Endothelial cell of umbilical vein (primary cell): Measurements from ENCODE around the gene VWA8. TPM values are rescaled to one million over a fixed set of nuclear protein-coding genes. Genes with fewer than 3 reads are reported as not detected.
A peak's percentile ranks its signal among the peaks of the same experiment; 100 is the strongest.

Experiments
- BruUV-seq: library from RNA; stranded (reverse); fragments of 400-500 nt; replicated peaks from 2 replicates; lab custom pipeline; 2021; lab: Mats Ljungman, UMichigan
- CTCF ChIA-PET: fragments of 300-600, 350-600 bp; sonication (Branson Sonifier 250); formaldehyde crosslinking; loops from one replicate; lab custom pipeline; 2021; ENCODE audit warnings: antibody characterized with exemption, inconsistent platforms; lab: Charles Lee
- POLR2A ChIA-PET: fragments of 300-600, 350-600 bp; sonication (Branson Sonifier 250); formaldehyde crosslinking; loops from one replicate; lab custom pipeline; 2021; ENCODE audit warnings: antibody characterized with exemption, inconsistent platforms; lab: Charles Lee
- DNase-seq: peaks from one replicate; pipeline ENCODE4 v3.0.0-alpha.2; 2011; ENCODE audit warnings: low read depth, low spot score
- FAIRE-seq: peaks from 2 replicates; lab custom pipeline; 2011; peaks lifted over from hg19 to GRCh38; lab: Jason Lieb, UNC
- H2AFZ ChIP-seq: 2 replicates; pipeline ENCODE4 v1.6.0; 2012; ENCODE audit warnings: low read depth, low read length, control low read depth, inconsistent platforms
- H3K27ac ChIP-seq: 2 replicates; pipeline ENCODE4 v1.5.1; 2011; ENCODE audit warnings: low read depth, mild to moderate bottlenecking, control low read depth, low read length, moderate library complexity; ENCODE audit not compliant: insufficient read depth
- H3K27me3 ChIP-seq, 2 experiments: 2 replicates each; pipeline versions ENCODE4 v1.6.0 to v1.6.1; 2011; ENCODE audit warnings: low read length in 2 of 2, mixed read lengths in 1 of 2; ENCODE audit not compliant: control insufficient read depth in 2 of 2, insufficient read depth in 2 of 2
- H3K36me3 ChIP-seq, 2 experiments: 2 replicates in 1 of 2; 3 replicates in 1 of 2; pipeline ENCODE4 v1.5.1; 2011; ENCODE audit warnings: low read length in 2 of 2, mild to moderate bottlenecking in 1 of 2, moderate library complexity in 1 of 2; ENCODE audit not compliant: control insufficient read depth in 2 of 2, insufficient read depth in 2 of 2; ENCODE audit errors: extremely low read depth in 1 of 2
- H3K4me1 ChIP-seq: 3 replicates; pipeline ENCODE4 v1.5.1; 2011; ENCODE audit warnings: mild to moderate bottlenecking, low read length; ENCODE audit not compliant: control insufficient read depth, insufficient read depth; ENCODE audit errors: extremely low read depth
- H3K4me2 ChIP-seq: 2 replicates; pipeline ENCODE4 v1.6.1; 2011; ENCODE audit warnings: low read length, control low read depth, mixed read lengths; ENCODE audit not compliant: insufficient read depth
- H3K4me3 ChIP-seq, 3 experiments: fragments of 200-600 bp in 1 of 3; sonication (generic), shearing (Covaris generic) in 1 of 3; replicated peaks in 1 of 3; 2 replicates each; pipeline ENCODE4 v1.5.1; 2011 to 2016; ENCODE audit warnings: control low read depth in 3 of 3, low read length in 3 of 3, mild to moderate bottlenecking in 2 of 3, inconsistent platforms in 1 of 3, low read depth in 1 of 3, moderate library complexity in 1 of 3; ENCODE audit not compliant: insufficient read depth in 1 of 3
- H3K79me2 ChIP-seq: 2 replicates; pipeline ENCODE4 v1.6.0; 2012; ENCODE audit warnings: low read length, inconsistent platforms; ENCODE audit not compliant: control insufficient read depth, insufficient read depth
- H3K9ac ChIP-seq: replicated peaks from 2 replicates; pipeline ENCODE3; 2011; ENCODE audit warnings: low read length, control low read depth; ENCODE audit not compliant: insufficient read depth; ENCODE audit errors: extremely low read depth
- H3K9me1 ChIP-seq: replicated peaks from 3 replicates; pipeline ENCODE4 v1.6.0; 2011; ENCODE audit warnings: mild to moderate bottlenecking, low read length; ENCODE audit not compliant: control insufficient read depth, insufficient read depth; ENCODE audit errors: extremely low read depth
- H3K9me3 ChIP-seq: replicated peaks from 2 replicates; pipeline ENCODE4 v1.5.1; 2012; ENCODE audit warnings: low read length, inconsistent platforms; ENCODE audit not compliant: control insufficient read depth, insufficient read depth
- H4K20me1 ChIP-seq: replicated peaks from 2 replicates; pipeline ENCODE3; 2011; ENCODE audit warnings: mild to moderate bottlenecking, low read length; ENCODE audit not compliant: control insufficient read depth, insufficient read depth; ENCODE audit errors: extremely low read depth
- CTCF ChIP-seq, 2 donors: IDR thresholded peaks; 1 replicate in 1 of 2; 2 replicates in 1 of 2; pipeline ENCODE4 v1.5.1; 2011; ENCODE audit warnings: low read length in 2 of 2, mild to moderate bottlenecking in 2 of 2, moderate library complexity in 2 of 2, control low read depth in 1 of 2, inconsistent platforms in 1 of 2, low read depth in 1 of 2; ENCODE audit not compliant: insufficient read depth in 1 of 2; ENCODE audit errors: extremely low read depth in 1 of 2
- EZH2 ChIP-seq: IDR thresholded peaks from 2 replicates; pipeline ENCODE4 v1.6.1; 2012; ENCODE audit warnings: borderline replicate concordance, low read depth, mild to moderate bottlenecking, moderate library complexity, low read length, inconsistent platforms; ENCODE audit not compliant: severe bottlenecking
- FOS ChIP-seq: IDR thresholded peaks from 2 replicates; pipeline ENCODE4 v1.6.1; 2011; ENCODE audit warnings: mild to moderate bottlenecking, low read length, moderate library complexity, borderline replicate concordance; ENCODE audit not compliant: insufficient read depth
- GATA2 ChIP-seq: IDR thresholded peaks from 2 replicates; pipeline ENCODE4 v1.7.0; 2011; ENCODE audit warnings: low read depth, mild to moderate bottlenecking, moderate library complexity, mixed read lengths, low read length; ENCODE audit not compliant: insufficient read length, insufficient read depth
- JUN ChIP-seq: IDR thresholded peaks from 2 replicates; pipeline ENCODE4 v1.6.1; 2011; ENCODE audit warnings: borderline replicate concordance, low read depth; ENCODE audit not compliant: insufficient read length, insufficient read depth
- MAX ChIP-seq: IDR thresholded peaks from 2 replicates; pipeline ENCODE4 v1.6.1; 2011; ENCODE audit not compliant: insufficient read depth, insufficient read length
- MYC ChIP-seq: IDR thresholded peaks from one replicate; pipeline ENCODE4 v1.6.1; 2011; ENCODE audit warnings: mild to moderate bottlenecking, low read depth, low read length
- POLR2A ChIP-seq: IDR thresholded peaks from 2 replicates; pipeline ENCODE4 v1.6.1; 2012; ENCODE audit warnings: low read depth, mild to moderate bottlenecking, control low read depth, low read length
- POLR2AphosphoS5 ChIP-seq: IDR thresholded peaks from 2 replicates; pipeline ENCODE4 v1.6.1; 2012; ENCODE audit warnings: low read depth, mild to moderate bottlenecking, control low read depth, low read length, moderate library complexity; ENCODE audit not compliant: insufficient read depth
- dilution Hi-C: fragments of 300-500 bp; cut with MboI; formaldehyde crosslinking; loops from one replicate; pipeline ENCODE4 v1.15.0; 2019; ENCODE audit warnings: low sequenced_read_pairs; ENCODE audit not compliant: extremely low pct_ligation_motif_present
- intact Hi-C: fragments of 100-400 bp; cut with micrococcal nuclease; formaldehyde crosslinking; loops from one replicate; pipeline ENCODE4 v1.10.0; 2022
- polyA plus RNA-seq, 4 experiments: library from polyadenylated mRNA; depleted of rRNA in 3 of 4; stranded (reverse) in 3 of 4; unstranded in 1 of 4; fragments of >200 nt; gene quantifications; 2 replicates each; pipeline versions ENCODE4 v1.2.1 to v1.2.3, GENCODE V29; 2011 to 2012; ENCODE audit warnings: missing spikeins in 1 of 4
- total RNA-seq: library from RNA; stranded (reverse); gene quantifications from 2 replicates; pipeline ENCODE4 v1.2.3, GENCODE V29; 2021

The VWA8 gene
- total and polyA plus RNA-seq, 2 donors (not counting 3 experiments of a cell fraction or from before 2014, with no cell fraction given) = 2.9 to 11.3 TPM

- no TSS peak for BruUV-seq
- H2AFZ ChIP-seq = peak overlapping the region; percentile 17
- no peaks in the 10 kb centered on the region for H4K20me1 ChIP-seq
- FAIRE-seq (peak; percentile 49), DNase-seq (peak; percentile 41)
- no peak overlapping the region for H3K4me2 ChIP-seq
- no peak overlapping the region for H3K9ac ChIP-seq
- no peaks in the 10 kb centered on the region for H3K9me3 ChIP-seq
- CTCF ChIA-PET = interaction anchor here (0.9 to 13.5 kb wide), 6 partner anchors 9 to 433 kb away, joined by 3 to 221 read pairs (median 4); no protein-coding TSS in a partner anchor
- intact Hi-C loops = no loop called here
- H3K79me2 ChIP-seq = no peaks in the 10 kb centered on the region
- no peaks in the 10 kb centered on the region for H3K27me3 ChIP-seq
- peak overlapping the region; percentile 28 for H3K27ac ChIP-seq
- dilution Hi-C loops = no loop called here
- H3K36me3 ChIP-seq = no peaks in the 10 kb centered on the region
- peaks cover 4% of the 10 kb centered on the region for H3K4me1 ChIP-seq
- H3K9me1 ChIP-seq = no peaks in the 10 kb centered on the region
- POLR2A ChIA-PET = no interaction called here
- no peak for TF ChIP-seq EZH2
- no peak for TF ChIP-seq MYC
- peak; percentile 29 for TF ChIP-seq FOS
- no peak for TF ChIP-seq GATA2
- peak; percentile 15 for TF ChIP-seq JUN
- no peak for TF ChIP-seq MAX
- no peak for TF ChIP-seq POLR2A
- H3K4me3 ChIP-seq = no peak overlapping the region
Measured at GRCh38 chr13:41675306-41675705, 285.6 kb downstream of the VWA8 start.

- H3K4me1 ChIP-seq = peaks cover 4% of the 10 kb centered on the region
- FAIRE-seq = no peak
- H3K9ac ChIP-seq = no peak overlapping the region
- no peak overlapping the region for H3K4me2 ChIP-seq
- no peaks in the 10 kb centered on the region for H3K27me3 ChIP-seq
- no peaks in the 10 kb centered on the region for H3K9me1 ChIP-seq
- H3K27ac ChIP-seq = no peak overlapping the region
- no peaks in the 10 kb centered on the region for H3K79me2 ChIP-seq
- H3K9me3 ChIP-seq = no peaks in the 10 kb centered on the region
- dilution Hi-C loops (loop anchor here (25.0 kb wide), 1 partner anchor 438 kb away; no protein-coding TSS in a partner anchor), intact Hi-C loops (no loop called here)
- no TSS peak for BruUV-seq
- no peak overlapping the region for H2AFZ ChIP-seq
- no peaks in the 10 kb centered on the region for H3K36me3 ChIP-seq
- ChIA-PET CTCF (interaction anchor here (0.5 to 13.5 kb wide), 6 partner anchors 10 to 599 kb away, joined by 3 to 221 read pairs (median 4); no protein-coding TSS in a partner anchor), POLR2A (no interaction called here)
- DNase-seq = no peak
- no peak for TF ChIP-seq POLR2A
- no peak for TF ChIP-seq CTCF (IDR thresholded peaks at IDR 0.05; ENCODE audit: extremely low read depth in 1 of 2, insufficient read depth in 1 of 2, low read depth in 1 of 2, low read length in 2 of 2)
- TF ChIP-seq JUN = no peak
- no peak for TF ChIP-seq EZH2
- TF ChIP-seq MYC = no peak
- TF ChIP-seq MAX = no peak
- no peak for TF ChIP-seq POLR2AphosphoS5
- TF ChIP-seq FOS = no peak
- TF ChIP-seq GATA2 = no peak
- no peaks in the 10 kb centered on the region for H4K20me1 ChIP-seq
- H3K4me3 ChIP-seq = no peak overlapping the region
Measured at GRCh38 chr13:41674246-41674645, 286.7 kb downstream of the VWA8 start.
